NCI-H2196 (cell line): ENCODE results near the gene MT2A.
"Not testable (repeated sequence)": the region's sequence is repeated elsewhere in the genome, so short reads cannot be mapped to it uniquely, and the experiment has no call there.

Source experiments
- DNase-seq: peaks from one replicate; lab custom pipeline; 2025; ENCODE audit not compliant: unreplicated experiment; lab: John Stamatoyannopoulos, UW

The MT2A gene

DNA sequence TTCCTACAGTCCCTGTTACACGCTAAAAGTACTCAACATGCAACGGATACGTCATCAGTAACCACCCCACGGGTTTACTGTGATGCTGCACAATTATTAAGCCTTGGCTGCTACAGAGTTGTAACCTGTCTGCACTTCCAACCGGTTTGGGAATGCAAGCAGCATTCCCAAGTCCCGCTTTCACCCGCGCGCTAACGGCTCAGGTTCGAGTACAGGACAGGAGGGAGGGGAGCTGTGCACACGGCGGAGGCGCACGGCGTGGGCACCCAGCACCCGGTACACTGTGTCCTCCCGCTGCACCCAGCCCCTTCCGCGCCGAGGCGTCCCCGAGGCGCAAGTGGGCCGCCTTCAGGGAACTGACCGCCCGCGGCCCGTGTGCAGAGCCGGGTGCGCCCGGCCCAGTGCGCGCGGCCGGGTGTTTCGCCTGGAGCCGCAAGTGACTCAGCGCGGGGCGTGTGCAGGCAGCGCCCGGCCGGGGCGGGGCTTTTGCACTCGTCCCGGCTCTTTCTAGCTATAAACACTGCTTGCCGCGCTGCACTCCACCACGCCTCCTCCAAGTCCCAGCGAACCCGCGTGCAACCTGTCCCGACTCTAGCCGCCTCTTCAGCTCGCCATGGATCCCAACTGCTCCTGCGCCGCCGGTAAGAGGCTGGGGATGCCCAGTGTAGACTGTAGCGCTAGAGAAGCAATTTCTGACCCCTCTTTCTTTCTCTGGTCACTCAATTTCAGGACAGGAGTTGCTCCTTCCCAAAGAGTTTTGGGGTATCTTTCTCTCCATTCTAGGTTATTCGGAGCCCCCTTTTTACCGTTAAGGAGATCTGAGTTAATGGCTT lies at the start of gene MT2A:
Gene MT2A (plus strand): TSS at position 542 of the 833 bp plus-strand sequence. CDS start 72 bp downstream, at position 614.
- DNase-seq: peak; percentile 83

DNA sequence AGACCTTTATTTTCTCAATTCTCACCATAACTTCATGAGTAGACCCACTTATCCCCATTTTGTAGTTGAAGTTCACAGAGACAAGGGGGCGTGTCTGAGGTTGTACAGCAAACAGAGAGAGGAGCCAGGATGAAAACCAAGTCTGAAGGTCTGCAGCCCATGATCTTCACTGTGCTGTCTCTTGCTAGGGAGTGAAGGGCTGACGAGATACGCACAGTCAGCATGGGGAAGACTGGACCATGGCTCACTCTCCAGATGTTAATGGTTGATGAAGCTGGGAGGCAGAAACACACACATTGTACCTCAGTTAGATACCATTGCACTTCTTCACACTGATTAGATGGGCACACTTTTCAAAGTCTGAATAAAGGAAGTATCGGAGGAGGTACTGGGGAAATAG lies 49.3 kb upstream of the MT2A start:
- no peak for DNase-seq

GRCh38 chr16:56560447-56560846 lies 47.9 kb upstream of the MT2A start:
- DNase-seq: no peak

DNA sequence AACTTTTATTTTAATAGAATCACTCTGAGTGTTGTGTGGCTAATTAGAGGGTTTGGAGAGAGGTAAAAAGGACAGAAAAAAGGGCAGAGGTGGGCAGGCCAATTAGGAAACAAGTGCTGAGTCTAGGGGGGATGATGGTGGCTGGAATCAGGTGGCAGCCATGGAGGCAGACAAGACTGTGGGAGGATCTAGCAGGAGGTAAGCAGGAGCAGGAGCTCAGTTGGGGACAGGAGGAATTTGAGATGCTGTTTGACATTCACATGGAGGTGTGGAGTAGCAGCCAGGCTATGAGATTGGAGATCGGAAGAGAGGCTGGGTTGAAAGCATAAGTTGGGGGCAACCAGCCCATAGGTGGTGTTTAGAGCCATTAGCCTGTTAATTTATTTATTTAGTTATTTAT lies 47.3 kb upstream of the MT2A start:
- DNase-seq: no peak

DNA sequence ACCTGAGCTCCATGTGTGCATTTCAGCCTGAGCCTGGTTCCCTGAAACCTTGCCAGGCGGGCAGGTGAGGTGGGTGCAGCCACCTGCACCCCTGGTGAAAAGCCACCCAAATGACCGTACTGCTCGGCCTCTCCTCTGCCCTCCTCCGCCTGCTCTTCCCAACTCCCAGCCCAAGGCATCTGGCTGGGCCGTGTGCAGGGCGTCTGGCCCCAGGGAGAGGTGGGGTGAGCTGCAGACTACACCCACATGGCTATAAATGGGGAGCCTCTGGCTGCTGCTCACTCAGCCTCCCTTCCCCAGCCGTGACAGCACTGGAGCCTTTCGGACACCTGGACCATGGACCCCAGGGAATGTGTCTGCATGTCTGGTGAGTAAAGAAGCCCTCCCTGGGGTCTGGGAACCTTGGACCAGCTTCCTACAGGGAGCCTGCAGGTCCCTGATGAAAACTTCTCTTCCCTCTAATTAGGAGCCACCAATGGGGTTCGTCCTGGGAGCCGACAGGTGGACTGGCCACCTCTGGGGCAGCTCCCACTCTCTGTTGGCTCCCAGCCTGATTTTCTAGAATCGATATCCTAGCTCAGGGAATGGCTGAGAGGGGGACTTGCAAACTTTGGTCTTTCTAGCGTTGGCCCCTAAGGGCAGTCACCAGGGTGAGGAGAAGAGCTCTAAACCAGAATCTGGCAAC lies 43.4 kb upstream of the MT2A start, which contains the start of gene MT4:
Gene MT4 (plus strand): TSS at position 281 of the 685 bp plus-strand sequence. CDS start 56 bp downstream, at position 337.
- DNase-seq: no peak

DNA sequence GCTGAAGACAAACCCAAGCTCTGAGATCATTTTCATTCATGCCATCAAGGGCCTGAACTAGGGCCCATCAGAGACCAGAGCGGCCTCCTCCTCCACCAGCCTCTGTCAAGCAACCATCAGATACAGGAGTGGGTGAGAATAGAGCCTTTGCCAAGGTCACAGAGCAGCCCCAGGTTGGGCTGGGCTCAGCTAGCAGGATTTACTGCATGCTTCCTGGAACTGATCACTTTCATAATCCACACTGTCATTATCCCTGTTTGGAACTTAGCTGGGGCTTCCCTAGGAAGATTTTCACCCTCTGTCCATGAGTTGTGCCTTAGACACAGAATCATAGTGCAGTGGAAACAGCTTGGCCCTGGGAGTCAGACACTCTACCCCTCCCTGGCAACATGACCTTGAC lies 38.4 kb upstream of the MT2A start:
- DNase-seq: no peak

GRCh38 chr16:56571525-56571924 lies 36.9 kb upstream of the MT2A start:
- DNase-seq: no peak

DNA sequence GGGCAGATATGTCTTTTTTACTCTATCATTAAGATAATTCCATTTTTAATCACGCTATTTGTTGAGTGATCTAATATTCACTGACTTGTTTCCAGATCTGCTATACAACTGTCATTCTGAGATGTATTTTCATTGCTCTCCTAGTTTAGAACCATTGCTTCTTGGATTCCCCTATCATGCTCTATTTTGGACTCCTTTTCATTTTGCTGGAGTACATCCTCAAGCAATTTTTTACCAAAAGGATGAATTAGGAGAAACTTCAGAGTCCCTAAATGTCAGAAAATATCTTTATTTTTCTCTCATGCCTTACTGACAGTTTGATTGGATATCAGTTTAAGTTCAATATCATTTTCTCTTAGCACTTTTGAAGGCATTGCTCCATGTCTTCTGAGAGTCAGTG lies 33.8 kb upstream of the MT2A start:
- no peak for DNase-seq

DNA sequence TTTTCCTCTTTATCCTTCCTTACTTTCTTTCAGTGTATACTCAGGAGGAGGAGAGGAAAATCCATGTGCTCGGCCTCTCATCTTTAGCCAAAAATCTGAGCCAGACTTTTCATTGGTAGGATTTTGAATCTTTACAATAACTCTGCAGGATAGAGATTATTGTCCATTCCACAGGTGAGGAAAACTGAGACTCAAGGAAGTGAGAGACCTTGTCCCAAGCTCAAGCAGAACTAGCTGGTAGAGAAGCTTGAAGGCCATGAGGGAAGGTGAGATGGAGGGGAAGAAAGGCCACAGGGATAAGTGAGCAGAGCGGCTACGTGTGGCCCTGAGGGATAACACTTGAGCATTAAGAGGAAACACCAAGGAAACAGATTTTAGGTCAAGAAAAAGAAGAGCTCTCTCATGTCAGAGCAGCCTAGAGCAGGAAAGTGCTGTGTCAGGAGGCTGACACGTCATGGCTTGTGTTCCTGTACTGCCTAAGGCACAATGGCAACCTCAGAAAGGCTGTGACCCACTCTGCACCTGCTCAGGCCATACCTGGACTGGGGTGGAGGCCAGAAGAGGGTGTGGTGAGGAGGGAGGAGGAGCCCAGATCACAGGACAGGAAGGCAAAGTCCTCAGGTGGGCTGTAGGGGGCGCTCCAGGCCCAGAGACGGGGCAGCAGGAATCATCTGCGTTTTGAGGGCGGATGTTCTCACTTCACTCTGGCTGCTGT lies 31.6 kb upstream of the MT2A start:
- DNase-seq: peak; percentile 61

DNA sequence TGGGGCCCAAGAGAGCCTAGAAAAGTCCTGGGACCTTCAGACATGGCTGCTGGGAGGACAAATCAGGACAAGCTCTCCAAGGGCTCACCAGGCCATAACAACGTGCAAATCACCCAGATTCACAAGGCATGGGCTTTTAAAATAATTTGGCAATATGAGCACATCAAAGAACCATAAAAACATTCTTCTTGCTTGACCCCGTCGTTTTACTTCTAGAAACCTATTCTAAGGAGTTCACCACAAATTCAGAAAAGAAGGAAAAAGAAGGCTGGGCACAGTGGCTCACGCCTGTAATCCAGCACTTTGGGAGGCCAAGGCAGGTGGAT lies 31.1 kb upstream of the MT2A start:
- no peak for DNase-seq

DNA sequence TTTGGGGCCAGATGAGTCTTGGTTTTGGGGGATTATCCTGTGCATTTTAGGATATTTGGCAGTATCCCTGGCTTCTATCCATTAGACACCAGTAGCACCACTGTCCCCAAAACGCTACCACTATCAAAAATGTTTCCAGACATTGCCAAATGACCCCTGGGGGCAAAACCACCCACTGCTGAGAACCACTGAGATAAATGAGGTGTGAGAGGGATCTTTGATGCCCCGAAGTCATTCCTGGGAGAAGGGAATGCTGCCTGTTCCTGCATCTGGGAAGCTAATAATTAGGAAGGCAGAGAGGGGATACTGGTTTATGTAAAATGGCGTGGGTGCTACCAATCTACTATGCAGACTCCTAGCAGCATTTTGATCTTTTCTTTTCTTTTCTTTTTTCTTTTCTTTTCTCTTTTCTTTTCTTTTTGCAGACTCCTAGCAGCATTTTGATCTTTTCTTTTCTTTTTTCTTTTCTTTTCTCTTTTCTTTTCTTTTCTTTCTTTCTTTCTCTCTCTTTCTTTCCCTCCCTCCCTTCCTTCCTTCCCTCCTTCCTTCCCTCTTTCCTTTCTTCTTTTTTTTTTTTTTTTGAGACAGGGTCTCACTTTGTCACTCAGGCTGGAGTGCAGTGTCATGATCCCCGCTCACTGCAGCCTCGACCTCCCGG lies 27.9 kb upstream of the MT2A start:
- no peak for DNase-seq

DNA sequence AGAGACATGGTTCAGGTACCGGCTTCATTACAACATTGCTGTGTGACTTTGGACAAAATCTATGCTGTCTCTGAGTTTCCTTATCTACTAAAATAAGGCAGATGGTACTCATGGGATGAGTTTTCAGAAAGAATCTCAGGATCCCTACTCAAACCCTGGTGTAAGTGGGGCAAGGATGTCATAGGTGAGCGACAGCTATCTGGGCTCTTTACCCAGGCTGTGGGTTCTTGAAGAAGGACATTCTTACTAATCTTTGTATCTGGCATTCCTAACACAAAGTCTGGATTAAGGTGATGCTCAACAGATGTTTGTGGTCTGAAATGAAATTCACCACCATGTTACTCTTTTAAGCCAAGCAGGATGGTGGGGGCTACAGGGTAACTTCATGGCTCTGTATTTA lies 25.5 kb upstream of the MT2A start:
- DNase-seq: not testable (repeated sequence)

GRCh38 chr16:56583351-56584168 lies 24.8 kb upstream of the MT2A start:
- no peak for DNase-seq

DNA sequence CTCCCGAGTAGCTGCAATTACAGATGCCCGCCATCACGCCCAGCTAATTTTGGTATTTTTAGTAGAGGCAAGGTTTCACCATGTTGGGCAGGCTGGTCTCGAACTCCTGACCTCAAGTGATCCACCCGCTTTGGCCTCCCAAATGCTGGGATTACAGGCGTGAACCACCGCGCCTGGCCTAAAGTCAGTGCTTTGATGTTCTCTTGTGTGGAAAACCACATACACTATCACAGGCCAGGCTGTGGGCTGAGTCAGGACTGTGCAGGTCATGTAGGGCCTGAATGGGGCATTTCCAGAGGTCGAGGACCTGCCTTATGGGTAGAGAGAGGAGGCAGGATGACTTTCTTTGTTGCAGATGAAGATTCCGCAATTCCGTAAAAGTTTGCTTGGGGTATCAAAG lies 24.1 kb upstream of the MT2A start:
- DNase-seq: no peak

GRCh38 chr16:56588781-56589140 lies 19.6 kb upstream of the MT2A start:
- DNase-seq: no peak

GRCh38 chr16:56589141-56590039 lies 19.0 kb upstream of the MT2A start, which contains the start of gene MT3:
Gene MT3 (plus strand): TSS chr16:56589528. CDS start chr16:56589591, 63 bp downstream.
- peak; percentile 58 for DNase-seq

- DNase-seq: no peak
Observed at GRCh38 chr16:56591377-56592060, 16.9 kb upstream of the MT2A start.

- no peak for DNase-seq
Observed at GRCh38 chr16:56593573-56594291, 14.7 kb upstream of the MT2A start.
